ENCODE data around the gene PNPLA8. TPM values are rescaled to one million over a fixed set of nuclear protein-coding genes. Genes with fewer than 3 reads are reported as not detected.
"Not testable (repeated sequence)": the region's sequence is repeated elsewhere in the genome, so short reads cannot be mapped to it uniquely, and the experiment has no call there.

PNPLA8 gene
- total RNA-seq, 1 donor from 2014 or later = 29.5 TPM

DNA sequence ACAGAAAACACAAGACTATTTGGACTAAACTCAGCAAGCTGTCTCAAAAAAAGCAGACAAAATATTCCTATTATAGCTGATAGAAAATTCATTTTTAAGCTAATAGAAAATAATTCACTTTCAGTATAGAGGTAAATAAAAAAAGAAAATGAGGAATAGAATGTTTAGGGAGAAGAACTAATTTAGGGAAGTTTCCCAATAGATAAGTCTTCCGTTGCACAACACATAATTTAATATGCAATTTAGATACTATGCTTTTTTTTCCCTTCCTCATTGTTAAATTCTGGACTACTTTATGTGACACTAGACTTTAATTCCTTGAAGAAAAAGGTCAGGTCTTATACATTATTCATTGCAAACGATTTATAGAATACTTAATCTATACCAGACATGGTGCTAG, 10.3 kb downstream of the PNPLA8 start:
- Mint-ChIP-seq H3K36me3 (ENCODE audit: unreplicated experiment) (peaks cover 27% of the 10 kb centered on the region), H3K27me3 (ENCODE audit: unreplicated experiment) (no peaks in the 10 kb centered on the region), H3K9me3 (ENCODE audit: unreplicated experiment) (no peaks in the 10 kb centered on the region)

DNA sequence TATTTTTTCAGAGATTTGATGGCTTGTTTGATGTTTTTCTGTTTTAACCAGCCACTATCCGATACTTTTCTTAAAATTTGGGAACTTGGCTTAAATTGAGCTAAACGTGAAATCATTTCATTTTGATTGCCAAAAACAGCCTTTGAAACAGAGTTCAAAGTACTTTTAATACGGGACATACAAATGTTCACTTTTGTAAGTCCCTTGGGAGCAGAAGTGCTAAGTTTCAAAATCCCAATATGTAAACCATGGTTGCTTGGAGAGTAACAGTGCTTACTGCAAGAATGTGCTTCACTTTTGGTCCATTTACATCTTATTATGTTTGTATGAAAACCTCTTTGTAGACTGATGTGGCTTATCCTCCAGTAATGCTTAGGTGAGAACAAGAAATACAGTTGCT, 10.9 kb downstream of the PNPLA8 start:
- DNase-seq (ENCODE audit: extremely low spot score, unreplicated experiment) = no peak
- no peak overlapping the region for H3K27ac Mint-ChIP-seq (ENCODE audit: unreplicated experiment)
- H3K27me3 Mint-ChIP-seq (ENCODE audit: unreplicated experiment) = no peaks in the 10 kb centered on the region
- H3K4me3 Mint-ChIP-seq (ENCODE audit: unreplicated experiment) = no peak overlapping the region
- peaks cover 32% of the 10 kb centered on the region for H3K36me3 Mint-ChIP-seq (ENCODE audit: unreplicated experiment)
- peaks cover 14% of the 10 kb centered on the region for H3K4me1 Mint-ChIP-seq (ENCODE audit: unreplicated experiment)
- TF ChIP-seq, protein P1, sequence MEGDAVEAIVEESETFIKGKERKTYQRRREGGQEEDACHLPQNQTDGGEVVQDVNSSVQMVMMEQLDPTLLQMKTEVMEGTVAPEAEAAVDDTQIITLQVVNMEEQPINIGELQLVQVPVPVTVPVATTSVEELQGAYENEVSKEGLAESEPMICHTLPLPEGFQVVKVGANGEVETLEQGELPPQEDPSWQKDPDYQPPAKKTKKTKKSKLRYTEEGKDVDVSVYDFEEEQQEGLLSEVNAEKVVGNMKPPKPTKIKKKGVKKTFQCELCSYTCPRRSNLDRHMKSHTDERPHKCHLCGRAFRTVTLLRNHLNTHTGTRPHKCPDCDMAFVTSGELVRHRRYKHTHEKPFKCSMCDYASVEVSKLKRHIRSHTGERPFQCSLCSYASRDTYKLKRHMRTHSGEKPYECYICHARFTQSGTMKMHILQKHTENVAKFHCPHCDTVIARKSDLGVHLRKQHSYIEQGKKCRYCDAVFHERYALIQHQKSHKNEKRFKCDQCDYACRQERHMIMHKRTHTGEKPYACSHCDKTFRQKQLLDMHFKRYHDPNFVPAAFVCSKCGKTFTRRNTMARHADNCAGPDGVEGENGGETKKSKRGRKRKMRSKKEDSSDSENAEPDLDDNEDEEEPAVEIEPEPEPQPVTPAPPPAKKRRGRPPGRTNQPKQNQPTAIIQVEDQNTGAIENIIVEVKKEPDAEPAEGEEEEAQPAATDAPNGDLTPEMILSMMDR (IDR thresholded peaks at IDR 0.05) = no peak
- H3K9me3 Mint-ChIP-seq (ENCODE audit: unreplicated experiment) = no peaks in the 10 kb centered on the region

More for the DNA sequence above, 10.3 kb downstream of the PNPLA8 start:
- no peak overlapping the region for H3K27ac Mint-ChIP-seq (ENCODE audit: unreplicated experiment)
- DNase-seq (ENCODE audit: extremely low spot score, unreplicated experiment) = no peak
- peaks cover 18% of the 10 kb centered on the region for H3K4me1 Mint-ChIP-seq (ENCODE audit: unreplicated experiment)
- TF ChIP-seq, protein P1 (IDR thresholded peaks at IDR 0.05) = no peak
- no peak overlapping the region for H3K4me3 Mint-ChIP-seq (ENCODE audit: unreplicated experiment)

DNA sequence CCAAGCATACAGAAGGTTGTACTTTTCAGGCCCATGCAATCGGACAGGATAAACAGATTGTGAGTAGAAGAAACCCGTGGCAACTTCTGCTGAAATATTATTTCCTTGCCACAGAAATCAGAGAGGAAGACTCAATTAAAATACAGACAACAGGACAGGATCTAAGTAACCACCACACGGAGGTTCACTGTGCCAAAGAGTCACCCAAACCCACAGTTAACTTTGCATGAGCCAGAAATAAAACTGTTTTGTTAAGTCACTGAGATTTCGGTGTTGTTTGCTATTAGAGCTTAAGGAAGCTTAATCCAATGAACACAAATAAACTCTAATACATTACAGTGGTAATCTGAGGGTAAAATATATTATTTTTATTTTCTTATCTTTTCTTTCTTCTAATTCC, 14.0 kb downstream of the PNPLA8 start:
- peaks cover 20% of the 10 kb centered on the region for H3K36me3 Mint-ChIP-seq (ENCODE audit: unreplicated experiment)
- H3K27ac Mint-ChIP-seq (ENCODE audit: unreplicated experiment) = no peak overlapping the region
- H3K27me3 Mint-ChIP-seq (ENCODE audit: unreplicated experiment) = no peaks in the 10 kb centered on the region
- no peaks in the 10 kb centered on the region for H3K9me3 Mint-ChIP-seq (ENCODE audit: unreplicated experiment)
- TF ChIP-seq, protein P1 (IDR thresholded peaks at IDR 0.05) = no peak
- H3K4me3 Mint-ChIP-seq (ENCODE audit: unreplicated experiment) = no peak overlapping the region
- H3K4me1 Mint-ChIP-seq (ENCODE audit: unreplicated experiment) = no peaks in the 10 kb centered on the region
- no peak for DNase-seq (ENCODE audit: extremely low spot score, unreplicated experiment)

DNA sequence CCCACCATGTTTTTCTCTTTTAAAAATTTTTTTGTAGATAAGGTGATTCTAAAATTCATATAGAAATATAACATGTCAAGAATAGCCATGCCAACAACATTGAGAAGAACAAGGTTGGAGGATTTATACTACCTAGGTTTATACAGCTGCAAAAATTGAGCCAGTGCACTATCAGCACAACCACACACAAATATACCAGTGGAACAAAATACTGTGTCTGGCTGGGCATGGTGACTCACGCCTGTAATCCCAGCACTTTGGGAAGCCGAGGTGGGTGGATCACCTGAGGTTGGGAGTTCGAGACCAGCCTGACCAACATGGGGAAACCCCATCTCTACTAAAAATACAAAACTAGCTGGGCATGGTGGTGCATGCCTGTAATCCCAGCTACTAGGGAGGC, 21.4 kb downstream of the PNPLA8 start:
- not testable (repeated sequence) for DNase-seq (ENCODE audit: extremely low spot score, unreplicated experiment); H3K27me3 Mint-ChIP-seq (ENCODE audit: unreplicated experiment); H3K4me3 Mint-ChIP-seq (ENCODE audit: unreplicated experiment); H3K4me1 Mint-ChIP-seq (ENCODE audit: unreplicated experiment); H3K27ac Mint-ChIP-seq (ENCODE audit: unreplicated experiment); H3K9me3 Mint-ChIP-seq (ENCODE audit: unreplicated experiment)
- peaks cover 19% of the 10 kb centered on the region for H3K36me3 Mint-ChIP-seq (ENCODE audit: unreplicated experiment)

DNA sequence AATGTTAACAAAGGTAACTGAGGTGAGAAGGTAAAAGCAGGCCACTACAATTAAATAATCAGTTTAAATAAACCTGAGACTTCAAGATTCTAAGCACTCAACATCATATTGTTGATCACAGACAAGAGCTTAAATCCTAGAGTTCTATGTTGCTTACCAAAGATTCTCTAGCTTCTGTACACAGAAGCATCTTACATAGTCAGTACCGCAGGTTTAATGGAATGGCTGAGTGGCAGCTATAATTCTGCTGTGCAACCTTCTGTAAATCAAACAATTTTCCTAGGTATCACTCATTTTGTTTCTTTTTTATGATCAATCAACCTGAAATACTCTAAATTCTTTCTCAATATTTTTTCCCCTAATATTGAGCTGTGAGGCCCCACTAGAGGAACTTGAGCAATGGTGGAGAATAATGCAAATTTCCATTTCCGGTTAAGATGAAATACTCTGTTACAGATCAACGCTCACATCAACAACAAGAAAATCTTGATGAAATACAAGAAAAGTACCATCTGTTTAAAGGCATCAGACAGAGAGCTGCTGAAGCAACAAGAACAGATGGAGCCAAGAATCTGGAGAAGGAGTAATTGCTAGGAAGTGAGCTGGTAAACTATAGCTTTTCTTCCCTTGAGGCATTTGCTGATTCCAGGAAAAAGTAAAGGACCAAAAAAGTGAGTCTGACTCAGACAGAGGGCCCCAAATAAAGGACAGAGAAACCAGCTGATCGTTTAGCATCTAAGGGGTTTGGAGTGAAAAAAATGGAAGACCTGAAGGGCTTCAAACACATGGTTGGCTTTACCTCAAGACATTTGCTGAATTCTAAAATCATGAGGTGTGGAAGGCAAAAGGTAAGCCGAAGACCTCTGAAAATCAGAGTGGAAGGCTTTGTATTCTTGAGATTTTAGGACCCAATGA, 22.6 kb downstream of the PNPLA8 start:
- DNase-seq (ENCODE audit: extremely low spot score, unreplicated experiment) = no peak
- peaks cover 10% of the 10 kb centered on the region for H3K4me1 Mint-ChIP-seq (ENCODE audit: unreplicated experiment)
- TF ChIP-seq, protein P1 (IDR thresholded peaks at IDR 0.05) = no peak
- H3K27me3 Mint-ChIP-seq (ENCODE audit: unreplicated experiment) = no peaks in the 10 kb centered on the region
- peaks cover 21% of the 10 kb centered on the region for H3K36me3 Mint-ChIP-seq (ENCODE audit: unreplicated experiment)
- no peak overlapping the region for H3K4me3 Mint-ChIP-seq (ENCODE audit: unreplicated experiment)
- no peaks in the 10 kb centered on the region for H3K9me3 Mint-ChIP-seq (ENCODE audit: unreplicated experiment)
- peak overlapping the region; percentile 76 for H3K27ac Mint-ChIP-seq (ENCODE audit: unreplicated experiment)
